ENCODE measurements around the gene DPT. TPM values are rescaled to one million over a fixed set of nuclear protein-coding genes. Genes with fewer than 3 reads are reported as not detected.
"Not testable (repeated sequence)": the region's sequence is repeated elsewhere in the genome, so short reads cannot be mapped to it uniquely, and the experiment has no call there.

Gene DPT
- not detected for total RNA-seq

DNA sequence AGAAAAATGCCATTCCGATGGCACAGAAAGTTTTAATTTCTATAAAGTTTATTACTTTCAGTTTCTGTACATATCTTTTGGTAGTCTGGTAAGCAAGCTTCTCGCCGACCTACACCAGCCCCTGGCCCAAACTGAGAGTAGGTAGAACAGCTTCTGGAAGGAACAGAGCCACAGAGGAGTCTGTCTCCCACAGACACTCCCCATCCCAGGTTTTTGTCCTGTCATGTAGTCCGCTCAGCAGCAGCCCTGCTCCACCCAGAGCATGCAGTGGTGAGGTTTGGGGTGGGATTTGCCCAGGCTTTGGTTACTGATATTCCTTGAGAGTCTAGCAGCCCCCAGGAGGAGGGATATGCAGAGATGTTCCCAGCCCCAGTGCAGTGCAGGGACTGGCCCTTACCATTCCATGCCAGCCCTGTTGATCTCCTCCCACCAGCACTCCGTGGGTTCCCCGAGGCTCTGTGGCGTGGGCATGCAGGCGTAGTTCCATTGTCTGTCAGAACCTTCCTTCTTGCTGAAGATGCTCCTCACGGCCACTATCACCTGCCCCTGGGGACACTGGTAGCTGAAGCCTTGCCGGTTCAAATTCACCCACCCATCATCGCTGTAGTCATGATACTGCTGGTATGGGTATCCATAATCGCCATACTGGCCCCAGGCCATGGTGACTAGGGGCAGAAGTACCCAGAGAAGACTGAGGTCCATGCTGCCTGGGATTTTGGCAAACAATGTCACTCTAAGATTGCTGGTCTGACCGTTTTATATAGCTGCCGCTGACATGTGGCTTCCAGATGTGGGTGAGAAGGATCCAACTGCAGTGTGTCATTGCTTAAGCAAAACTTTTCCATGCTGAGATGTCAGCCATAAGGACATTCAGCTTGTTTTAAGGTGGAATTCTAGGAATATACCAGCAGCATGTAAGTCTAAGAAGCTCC lies at the start of gene DPT:
TSS of gene DPT (minus strand) at position 734 of the 932 bp plus-strand sequence. CDS start at position 702, 32 bp downstream.
- Histone ChIP-seq H3K4me3 (ENCODE audit: low read length) (no peak within 1 kb of the TSS), H3K9me3 (ENCODE audit: low read depth, low read length) (no peaks in the 10 kb centered on the region), H3K27me3 (ENCODE audit: insufficient read depth, low read length) (no peaks in the 10 kb centered on the region), H3K4me1 (ENCODE audit: insufficient read depth, low read length) (no peaks in the 10 kb centered on the region)

DNA sequence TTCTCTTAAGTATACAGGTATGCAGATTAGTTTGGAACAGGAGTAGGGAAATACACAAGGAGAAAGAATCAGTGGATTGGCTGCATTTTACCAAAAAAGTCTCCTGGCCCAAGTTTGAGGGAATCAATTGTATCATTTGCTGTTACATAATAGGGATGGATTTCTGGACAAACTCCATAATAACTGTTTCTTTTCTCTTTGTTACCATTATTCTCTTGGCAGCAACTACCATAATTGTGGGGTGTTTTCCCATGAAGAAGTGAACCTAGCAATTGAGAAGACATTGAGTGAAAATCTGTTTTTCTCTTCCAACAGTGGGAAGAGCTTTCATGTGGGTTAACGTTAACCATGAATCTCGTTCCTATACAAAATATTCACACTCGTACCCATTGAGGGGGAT lies 46.4 kb upstream of the DPT start:
- H3K4me3 ChIP-seq (ENCODE audit: low read length) = no peak overlapping the region
- H3K9me3 ChIP-seq (ENCODE audit: low read depth, low read length) = no peaks in the 10 kb centered on the region
- H3K4me1 ChIP-seq (ENCODE audit: insufficient read depth, low read length) = no peaks in the 10 kb centered on the region
- no peaks in the 10 kb centered on the region for H3K27me3 ChIP-seq (ENCODE audit: insufficient read depth, low read length)

DNA sequence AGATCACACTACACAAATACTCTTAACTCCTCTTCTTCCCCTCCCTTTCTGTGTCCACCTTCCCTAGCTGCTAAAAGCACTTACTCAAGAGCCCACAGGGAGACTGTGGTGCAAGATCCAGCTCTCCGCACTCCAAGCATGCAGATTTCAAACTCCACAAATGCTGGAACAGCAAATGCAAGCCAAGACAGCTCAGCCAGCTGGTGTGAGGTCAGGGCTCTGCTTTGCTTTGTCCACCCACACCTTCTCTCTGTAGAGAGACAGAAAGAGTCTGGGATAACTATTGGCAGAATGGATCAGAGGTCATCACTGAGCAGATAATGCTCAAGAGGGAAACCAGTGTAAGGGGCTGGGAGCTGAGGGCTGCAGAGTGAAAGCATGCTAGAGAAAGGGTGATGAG lies 45.2 kb upstream of the DPT start:
- no peaks in the 10 kb centered on the region for H3K27me3 ChIP-seq (ENCODE audit: insufficient read depth, low read length)
- H3K4me3 ChIP-seq (ENCODE audit: low read length) = no peak overlapping the region
- H3K9me3 ChIP-seq (ENCODE audit: low read depth, low read length) = no peaks in the 10 kb centered on the region
- no peaks in the 10 kb centered on the region for H3K4me1 ChIP-seq (ENCODE audit: insufficient read depth, low read length)

DNA sequence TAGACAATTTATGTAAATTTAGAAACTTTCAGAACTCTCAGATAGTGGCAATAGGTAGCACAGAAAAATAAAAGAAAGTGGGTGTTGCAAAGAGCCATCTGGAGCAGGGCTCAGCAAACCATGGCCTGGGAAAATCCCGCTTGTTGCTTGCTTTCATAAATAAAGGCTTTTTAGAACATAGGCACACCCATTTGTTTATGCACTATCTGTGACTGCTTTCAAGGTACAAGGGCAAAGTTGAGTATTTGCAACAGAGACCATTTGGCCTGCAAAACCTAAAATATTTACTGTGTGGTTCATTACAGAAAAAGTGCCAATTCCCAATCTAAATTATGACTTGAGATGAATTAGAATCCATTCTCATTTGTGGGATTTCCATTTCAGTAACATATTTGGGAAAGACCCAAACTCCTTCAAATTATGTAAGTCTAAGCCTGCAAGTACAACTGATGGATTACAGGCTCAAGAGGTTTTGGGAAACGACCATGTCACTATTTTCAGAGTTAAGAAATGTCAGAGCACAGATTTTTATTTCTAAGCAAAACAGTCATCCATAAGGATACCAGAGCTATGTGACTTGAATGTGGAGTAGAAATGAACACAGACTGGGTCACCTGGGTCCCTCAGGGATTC lies 43.5 kb upstream of the DPT start:
- no peak overlapping the region for H3K4me3 ChIP-seq (ENCODE audit: low read length)
- no peaks in the 10 kb centered on the region for H3K9me3 ChIP-seq (ENCODE audit: low read depth, low read length)
- no peaks in the 10 kb centered on the region for H3K27me3 ChIP-seq (ENCODE audit: insufficient read depth, low read length)
- no peaks in the 10 kb centered on the region for H3K4me1 ChIP-seq (ENCODE audit: insufficient read depth, low read length)

DNA sequence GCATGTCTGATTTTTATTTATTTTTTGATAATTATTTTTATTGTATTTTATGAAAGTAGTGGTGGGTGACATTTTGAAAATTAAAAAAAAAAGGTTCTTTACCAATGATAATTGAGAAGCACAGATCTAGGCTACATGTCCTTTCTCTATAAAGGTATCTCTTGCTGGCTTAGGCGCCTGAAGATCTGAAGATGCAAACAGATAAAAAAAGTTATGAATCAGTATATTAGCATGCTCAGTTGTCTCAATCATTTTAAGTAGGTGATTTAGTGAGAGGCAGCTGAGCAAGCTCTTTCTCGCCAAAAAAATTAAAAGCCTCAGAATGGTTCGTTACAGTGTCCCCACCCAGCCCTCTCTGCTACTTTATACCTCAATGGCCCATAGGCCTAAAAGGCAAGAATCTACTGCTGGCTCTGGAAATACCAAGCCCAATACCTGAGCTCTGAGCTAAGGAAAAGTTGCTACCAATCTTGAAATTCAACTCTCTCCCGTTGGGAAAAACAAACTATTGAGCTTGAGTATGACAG lies 42.2 kb upstream of the DPT start:
- Histone ChIP-seq H3K4me3 (ENCODE audit: low read length) (no peak overlapping the region), H3K9me3 (ENCODE audit: low read depth, low read length) (no peaks in the 10 kb centered on the region), H3K4me1 (ENCODE audit: insufficient read depth, low read length) (no peaks in the 10 kb centered on the region), H3K27me3 (ENCODE audit: insufficient read depth, low read length) (no peaks in the 10 kb centered on the region)

DNA sequence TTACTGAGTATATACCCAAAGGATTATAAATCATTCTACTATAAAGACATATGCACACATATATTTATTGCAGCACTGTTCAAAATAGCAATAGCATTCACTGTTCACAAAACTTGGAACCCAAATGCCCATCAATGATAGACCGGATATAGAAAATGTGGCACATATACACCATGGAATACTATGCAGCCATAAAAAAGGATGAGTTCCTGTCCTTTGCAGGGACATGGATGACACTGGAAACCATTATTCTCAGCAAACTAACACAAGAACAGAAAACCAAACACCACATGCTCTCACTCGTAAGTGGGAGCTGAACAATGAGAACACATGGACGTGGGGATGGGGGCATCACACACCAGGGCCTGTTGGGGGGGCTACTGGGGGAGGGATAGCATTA lies 40.9 kb upstream of the DPT start:
- H3K9me3 ChIP-seq (ENCODE audit: low read depth, low read length); H3K4me1 ChIP-seq (ENCODE audit: insufficient read depth, low read length); H3K27me3 ChIP-seq (ENCODE audit: insufficient read depth, low read length); H3K4me3 ChIP-seq (ENCODE audit: low read length): not testable (repeated sequence)

DNA sequence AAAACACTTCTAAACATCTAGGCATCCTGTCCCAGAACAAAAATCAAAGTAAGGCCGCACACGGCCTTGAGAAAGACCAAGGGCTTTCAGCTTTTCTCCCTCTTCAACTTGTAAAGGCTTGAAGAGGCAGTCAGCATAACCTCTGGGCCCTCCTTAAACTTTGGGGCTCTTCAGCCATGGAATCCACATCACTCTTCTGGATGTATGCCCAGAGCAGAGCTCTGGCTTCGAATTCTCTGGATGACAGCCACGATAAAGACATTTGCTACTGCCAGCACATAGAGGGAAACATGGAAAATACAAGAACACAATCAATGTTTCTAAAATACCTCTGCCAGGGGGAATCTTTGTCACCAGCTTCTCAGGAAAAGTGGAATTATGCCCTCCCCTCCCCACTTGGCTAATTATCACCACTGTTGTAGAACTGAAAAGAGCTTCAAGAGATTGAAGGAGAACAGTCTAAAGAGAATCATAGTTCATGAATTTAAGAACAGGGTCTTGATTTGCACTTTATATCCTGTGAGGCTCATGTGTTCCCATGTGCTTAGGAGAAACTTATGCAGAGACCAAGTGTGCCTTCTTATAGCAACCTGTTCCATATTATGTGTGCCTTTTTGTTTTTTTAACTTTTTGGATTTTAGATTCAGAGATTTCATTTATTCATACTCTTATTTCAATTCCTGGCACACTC lies 39.0 kb upstream of the DPT start:
- no peaks in the 10 kb centered on the region for H3K9me3 ChIP-seq (ENCODE audit: low read depth, low read length)
- no peaks in the 10 kb centered on the region for H3K4me1 ChIP-seq (ENCODE audit: insufficient read depth, low read length)
- H3K27me3 ChIP-seq (ENCODE audit: insufficient read depth, low read length) = no peaks in the 10 kb centered on the region
- H3K4me3 ChIP-seq (ENCODE audit: low read length) = no peak overlapping the region

DNA sequence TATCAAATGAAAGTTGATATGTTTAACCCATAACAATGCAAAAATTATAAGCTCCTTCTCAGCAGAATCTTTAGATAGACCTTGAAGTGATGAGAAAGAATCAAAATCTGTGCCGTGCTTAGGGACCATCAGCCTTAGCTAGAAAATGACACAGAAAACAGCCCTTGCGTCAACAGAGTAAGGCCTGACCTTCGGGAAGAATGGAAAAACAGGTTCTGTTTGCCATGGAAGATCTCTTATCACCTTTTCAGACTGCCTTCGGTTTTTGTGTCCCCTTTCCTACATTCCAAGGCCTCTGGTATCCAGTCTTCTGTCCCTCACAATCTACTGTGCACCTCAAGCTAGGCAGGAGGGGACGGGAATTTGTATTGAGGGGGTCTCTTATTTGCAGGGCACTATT lies 37.6 kb upstream of the DPT start:
- no peaks in the 10 kb centered on the region for H3K4me1 ChIP-seq (ENCODE audit: insufficient read depth, low read length)
- no peak overlapping the region for H3K4me3 ChIP-seq (ENCODE audit: low read length)
- H3K27me3 ChIP-seq (ENCODE audit: insufficient read depth, low read length) = no peaks in the 10 kb centered on the region
- H3K9me3 ChIP-seq (ENCODE audit: low read depth, low read length) = no peaks in the 10 kb centered on the region

DNA sequence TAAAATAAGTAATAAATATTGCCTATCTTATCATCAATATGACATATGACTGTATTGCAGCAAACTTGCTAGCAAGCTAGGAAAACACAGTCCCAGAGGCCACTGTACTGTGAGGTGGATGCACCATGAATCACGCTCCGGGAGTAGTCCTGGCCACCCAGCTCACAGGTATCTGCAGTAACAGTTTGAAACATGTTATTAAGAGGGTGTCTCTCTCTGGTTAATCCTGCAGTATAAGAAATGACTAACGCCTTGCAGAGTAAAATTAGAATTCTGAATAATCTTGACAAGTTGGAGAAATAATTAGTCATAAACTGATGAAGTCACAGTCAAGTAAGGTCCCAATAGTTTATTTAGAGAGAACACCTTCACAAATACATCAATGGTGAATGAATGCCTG lies 34.0 kb upstream of the DPT start:
- H3K27me3 ChIP-seq (ENCODE audit: insufficient read depth, low read length) = no peaks in the 10 kb centered on the region
- H3K4me1 ChIP-seq (ENCODE audit: insufficient read depth, low read length) = no peaks in the 10 kb centered on the region
- no peaks in the 10 kb centered on the region for H3K9me3 ChIP-seq (ENCODE audit: low read depth, low read length)
- no peak overlapping the region for H3K4me3 ChIP-seq (ENCODE audit: low read length)

DNA sequence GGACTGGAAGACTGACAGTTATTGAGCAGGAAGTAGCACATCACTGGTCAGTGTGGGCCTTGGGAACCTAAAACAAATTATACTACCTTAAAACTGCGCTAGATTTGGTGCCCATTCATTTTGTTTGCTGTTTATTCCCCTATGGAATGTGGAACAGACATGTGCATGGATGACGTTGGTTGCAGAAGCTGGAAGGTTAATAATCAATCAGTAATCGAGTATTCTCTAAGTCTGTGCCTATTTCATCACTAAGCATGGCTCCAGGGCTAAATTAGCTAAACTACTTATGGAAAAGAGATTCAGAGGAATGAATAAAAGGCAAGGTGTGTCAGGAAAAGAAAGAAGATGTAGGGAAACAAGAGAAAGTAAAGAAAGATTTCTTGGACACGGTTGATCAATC lies 33.5 kb upstream of the DPT start:
- Histone ChIP-seq H3K9me3 (ENCODE audit: low read depth, low read length) (no peaks in the 10 kb centered on the region), H3K27me3 (ENCODE audit: insufficient read depth, low read length) (no peaks in the 10 kb centered on the region), H3K4me3 (ENCODE audit: low read length) (no peak overlapping the region), H3K4me1 (ENCODE audit: insufficient read depth, low read length) (no peaks in the 10 kb centered on the region)

DNA sequence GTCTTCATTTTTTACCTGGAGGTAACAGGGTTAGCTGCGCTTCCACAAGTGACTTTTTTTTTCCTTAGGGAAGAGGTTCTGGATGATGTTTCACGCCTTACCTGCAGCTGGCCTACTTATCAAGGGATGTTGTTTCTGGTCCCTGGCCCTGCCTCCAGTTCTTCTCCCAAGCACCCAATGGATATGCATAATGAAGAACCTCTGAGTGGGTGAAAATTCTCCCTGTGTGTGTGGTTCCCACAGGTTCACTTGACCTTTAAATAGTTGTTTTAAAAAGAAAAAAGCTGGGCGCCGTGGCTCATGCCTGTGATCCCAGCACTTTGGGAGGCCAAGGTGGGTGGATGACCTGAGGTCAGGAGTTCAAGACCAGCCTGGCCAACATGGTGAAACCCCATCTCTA lies 31.8 kb upstream of the DPT start:
- H3K4me1 ChIP-seq (ENCODE audit: insufficient read depth, low read length) = no peaks in the 10 kb centered on the region
- H3K9me3 ChIP-seq (ENCODE audit: low read depth, low read length) = no peaks in the 10 kb centered on the region
- H3K4me3 ChIP-seq (ENCODE audit: low read length) = no peak overlapping the region
- H3K27me3 ChIP-seq (ENCODE audit: insufficient read depth, low read length) = no peaks in the 10 kb centered on the region

DNA sequence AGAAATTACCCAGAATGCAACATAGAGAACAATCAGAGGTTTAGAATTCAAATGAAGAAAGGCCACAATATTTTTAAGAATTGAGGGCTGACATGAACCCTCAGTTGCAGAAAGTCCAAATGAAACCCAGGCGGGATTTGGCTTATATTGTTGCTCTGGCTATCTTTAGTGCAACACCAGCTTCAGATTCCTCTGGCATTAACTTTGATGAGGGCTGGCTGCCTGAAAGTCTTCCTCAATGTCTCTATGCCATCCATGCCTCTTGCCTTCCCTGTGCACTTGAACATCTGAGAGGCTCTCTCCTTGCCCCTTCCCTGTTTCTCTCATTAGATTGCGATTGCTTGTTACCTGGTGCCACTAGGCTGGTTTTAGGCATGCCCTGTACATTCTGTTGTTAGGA lies 31.2 kb upstream of the DPT start:
- no peaks in the 10 kb centered on the region for H3K9me3 ChIP-seq (ENCODE audit: low read depth, low read length)
- H3K4me3 ChIP-seq (ENCODE audit: low read length) = no peak overlapping the region
- H3K27me3 ChIP-seq (ENCODE audit: insufficient read depth, low read length) = no peaks in the 10 kb centered on the region
- H3K4me1 ChIP-seq (ENCODE audit: insufficient read depth, low read length) = no peaks in the 10 kb centered on the region

DNA sequence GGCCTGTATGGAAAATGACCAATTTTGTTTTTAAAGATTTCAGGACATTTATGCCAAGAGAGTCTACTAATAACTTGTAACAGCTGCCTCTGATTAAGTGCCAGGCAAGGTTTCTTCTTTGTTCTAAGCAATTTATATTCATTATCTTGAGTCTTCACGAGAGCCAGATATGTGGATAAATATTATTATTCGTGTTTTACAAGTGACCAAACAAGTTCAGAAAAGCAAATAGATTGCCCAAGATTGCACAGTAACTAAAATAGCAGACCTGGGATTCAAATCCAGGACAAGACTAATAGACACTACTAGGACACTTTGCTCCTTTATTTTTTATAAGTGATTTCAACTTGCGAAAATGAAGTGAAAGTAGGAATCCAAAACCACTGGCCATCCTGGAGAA lies 30.1 kb upstream of the DPT start:
- Histone ChIP-seq H3K4me3 (ENCODE audit: low read length) (no peak overlapping the region), H3K27me3 (ENCODE audit: insufficient read depth, low read length) (no peaks in the 10 kb centered on the region), H3K9me3 (ENCODE audit: low read depth, low read length) (no peaks in the 10 kb centered on the region), H3K4me1 (ENCODE audit: insufficient read depth, low read length) (no peaks in the 10 kb centered on the region)

DNA sequence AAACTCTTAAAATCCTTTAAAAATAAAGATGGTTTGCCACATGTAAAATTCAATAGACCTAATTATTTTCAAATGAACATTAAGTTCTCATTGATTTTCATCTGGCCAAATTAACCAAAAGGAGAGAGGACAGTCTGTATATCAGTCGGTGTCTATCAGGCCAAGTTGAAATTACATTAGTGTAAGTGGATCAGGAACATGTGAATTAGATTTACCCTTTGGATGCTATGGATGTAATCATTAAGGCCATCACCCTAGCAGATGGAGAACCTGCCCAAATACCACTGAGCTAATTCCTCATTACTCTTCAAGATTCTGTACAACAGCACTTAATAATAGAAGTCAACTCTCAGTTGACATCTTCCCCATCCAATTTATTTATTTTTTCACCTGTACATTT lies 29.5 kb upstream of the DPT start:
- Histone ChIP-seq H3K27me3 (ENCODE audit: insufficient read depth, low read length) (no peaks in the 10 kb centered on the region), H3K9me3 (ENCODE audit: low read depth, low read length) (no peaks in the 10 kb centered on the region), H3K4me3 (ENCODE audit: low read length) (no peak overlapping the region), H3K4me1 (ENCODE audit: insufficient read depth, low read length) (no peaks in the 10 kb centered on the region)

DNA sequence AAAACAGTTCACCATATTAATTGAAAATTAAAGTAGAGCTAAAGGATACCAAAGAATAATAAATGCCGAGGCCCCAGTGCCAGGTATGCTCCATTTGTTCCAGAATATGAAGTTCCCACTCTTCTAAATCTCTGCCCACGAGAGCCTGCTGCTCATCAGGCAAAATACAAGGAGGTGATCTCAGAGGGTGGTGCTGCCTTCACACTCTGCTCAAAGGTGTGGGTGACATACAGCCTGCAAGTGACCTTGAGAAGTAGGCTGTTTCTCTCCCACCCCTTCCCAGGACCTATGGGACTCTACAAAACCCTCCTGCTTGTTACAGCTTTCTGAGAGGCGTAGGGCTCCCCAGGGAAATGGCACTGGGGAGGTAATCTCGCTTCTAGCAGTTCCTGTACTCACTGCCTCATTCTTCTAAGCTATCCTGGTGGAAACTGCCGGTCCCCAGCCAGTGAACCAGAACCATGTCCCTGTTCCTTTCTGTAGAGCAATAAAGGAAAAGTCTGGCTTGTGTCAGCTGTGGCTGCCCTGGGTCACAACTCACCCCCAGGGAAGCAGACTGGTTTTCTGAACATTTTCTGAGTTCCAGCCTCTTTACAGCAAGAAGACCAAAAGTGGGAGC lies 26.9 kb upstream of the DPT start:
- H3K9me3 ChIP-seq (ENCODE audit: low read depth, low read length) = no peaks in the 10 kb centered on the region

More for the DNA sequence above, 26.9 kb upstream of the DPT start:
- no peaks in the 10 kb centered on the region for H3K4me1 ChIP-seq (ENCODE audit: insufficient read depth, low read length)
- H3K27me3 ChIP-seq (ENCODE audit: insufficient read depth, low read length) = peaks cover 3% of the 10 kb centered on the region
- H3K4me3 ChIP-seq (ENCODE audit: low read length) = no peak overlapping the region

All from mononuclear cell (primary cell).